NCI-H1417 treated with DMSO at 0.1 percent for 48 hours (cell line): ENCODE results near the gene PC.
"Not testable (repeated sequence)": the region's sequence is repeated elsewhere in the genome, so short reads cannot be mapped to it uniquely, and the experiment has no call there.

Experiments used
- DNase-seq: peaks from one replicate; lab custom pipeline; 2025; lab: John Stamatoyannopoulos, UW

Gene PC

GRCh38 chr11:66840317-66841091 is 117.7 kb downstream of the PC start:
- no peak for DNase-seq

DNA sequence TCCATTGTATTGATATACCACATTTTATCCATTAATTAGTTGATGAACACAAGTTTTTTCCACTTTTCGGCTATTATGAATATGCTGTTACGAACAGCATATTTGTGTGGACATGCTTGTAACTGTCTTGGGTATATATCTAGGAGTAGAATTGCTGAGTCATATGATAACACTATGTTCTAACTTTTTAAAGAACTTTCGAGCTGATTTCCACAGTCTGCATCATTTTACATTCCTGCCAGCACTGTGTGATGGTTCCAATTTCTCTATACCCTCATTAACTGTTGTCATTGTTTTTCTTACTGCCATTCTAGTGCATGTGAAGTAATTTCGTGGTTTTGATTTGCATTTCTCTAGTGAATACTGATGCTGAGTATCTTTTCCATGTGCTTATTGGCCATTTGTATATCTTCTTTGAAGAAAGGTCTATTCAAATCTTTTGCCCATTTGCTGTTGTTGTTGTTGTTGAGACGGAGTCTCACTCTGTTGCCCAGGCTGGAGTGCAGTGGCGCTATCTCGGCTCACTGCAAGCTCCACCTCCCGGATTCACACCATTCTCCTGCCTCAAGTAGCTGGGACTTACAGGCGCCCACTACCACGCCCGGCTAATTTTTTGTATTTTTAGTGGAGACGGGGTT is 122.3 kb downstream of the PC start:
- DNase-seq: no peak

DNA sequence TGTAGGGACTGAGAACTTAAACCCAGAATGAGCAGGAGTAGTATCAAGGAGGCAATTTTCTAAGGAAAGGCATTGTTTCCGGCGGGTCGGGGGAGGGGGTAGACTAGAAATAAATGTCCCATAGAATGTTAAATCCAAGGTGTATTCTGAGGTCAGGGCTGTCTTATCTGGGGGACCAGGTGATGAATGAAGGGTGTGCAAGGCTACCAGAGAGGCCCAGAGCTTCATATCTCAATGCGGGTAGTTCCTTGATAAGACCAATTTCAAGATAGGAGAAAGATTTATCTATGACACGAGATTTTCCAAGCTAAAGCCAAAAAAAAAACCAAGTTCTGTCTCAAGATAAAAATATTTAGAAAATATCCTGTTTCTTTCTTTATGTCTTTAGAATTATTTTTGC is 123.2 kb downstream of the PC start:
- no peak for DNase-seq

- DNase-seq: no peak
Observed at GRCh38 chr11:66834539-66834845, 123.7 kb downstream of the PC start.

DNA sequence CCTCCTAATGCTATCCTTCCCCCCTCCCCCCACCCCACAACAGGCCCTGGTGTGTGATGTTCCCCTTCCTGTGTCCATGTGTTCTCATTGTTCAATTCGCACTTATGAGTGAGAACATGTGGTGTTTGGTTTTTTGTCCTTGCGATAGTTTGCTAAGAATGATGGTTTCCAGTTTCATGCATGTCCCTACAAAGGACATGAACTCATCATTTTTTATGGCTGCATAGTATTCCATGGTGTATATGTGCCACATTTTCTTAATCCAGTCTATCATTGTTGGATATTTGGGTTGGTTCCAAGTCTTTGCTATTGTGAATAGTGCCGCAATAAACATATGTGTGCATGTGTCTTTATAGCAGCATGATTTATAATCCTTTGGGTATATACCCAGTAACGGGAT is 133.6 kb downstream of the PC start:
- DNase-seq: not testable (repeated sequence)

- DNase-seq: no peak
Observed at GRCh38 chr11:66823700-66824099, 134.5 kb downstream of the PC start.

- no peak for DNase-seq
Observed at GRCh38 chr11:66820901-66821300, 137.3 kb downstream of the PC start.

DNA sequence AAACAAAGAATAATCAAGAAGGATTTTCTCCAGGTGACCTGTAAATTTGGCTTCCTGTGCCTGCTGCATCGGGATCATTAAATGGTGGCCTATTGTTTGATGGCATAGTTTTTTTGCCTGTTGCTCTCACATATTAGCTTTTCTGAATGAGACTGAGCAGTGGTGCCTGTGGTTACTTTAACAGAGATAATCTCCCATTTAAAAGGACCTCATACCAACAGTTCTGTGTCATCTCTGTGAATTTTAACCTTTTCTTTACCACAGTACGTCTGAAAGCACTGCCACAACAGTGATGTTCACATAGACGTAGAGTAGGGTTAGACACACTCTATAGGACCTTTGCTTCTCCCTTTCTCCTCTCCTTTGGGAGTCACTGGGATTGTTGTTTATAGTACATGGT is 137.8 kb downstream of the PC start:
- DNase-seq: no peak

DNA sequence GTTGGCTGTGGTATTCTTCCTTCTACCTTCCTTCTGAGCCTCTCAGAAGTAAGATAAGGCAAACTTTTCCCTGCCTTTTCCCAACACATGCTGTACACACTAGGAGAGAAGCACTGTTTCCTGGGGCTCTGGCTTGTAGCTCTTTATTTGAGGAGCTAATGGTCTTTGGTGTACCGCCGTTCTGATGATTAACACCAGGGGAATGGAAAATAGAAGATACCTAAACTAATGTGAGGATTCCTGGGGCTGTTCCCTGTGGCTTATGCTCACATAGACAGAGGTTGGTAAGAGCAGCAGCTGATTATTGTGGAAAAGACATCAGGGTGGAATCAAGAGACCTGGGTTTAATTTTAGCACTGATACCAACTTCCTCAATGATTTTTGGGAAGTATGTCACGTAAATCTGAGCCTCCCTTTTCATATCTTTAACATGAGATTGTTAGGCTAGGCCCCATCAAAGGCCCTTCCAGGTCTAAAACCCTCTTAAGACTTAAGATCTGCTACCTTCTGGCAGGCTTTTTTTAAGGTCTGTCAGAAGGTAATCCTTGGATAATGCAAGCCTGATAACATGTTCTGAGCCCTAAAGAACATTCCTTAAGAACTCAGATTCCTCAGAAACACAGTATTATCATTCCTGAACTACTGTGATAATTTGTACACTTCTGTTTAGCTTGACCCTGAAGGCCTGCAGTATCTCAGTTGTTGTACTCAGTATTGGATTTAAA is 139.8 kb downstream of the PC start:
- DNase-seq: no peak

- DNase-seq: no peak
Observed at GRCh38 chr11:66815646-66816045, 142.5 kb downstream of the PC start.

DNA sequence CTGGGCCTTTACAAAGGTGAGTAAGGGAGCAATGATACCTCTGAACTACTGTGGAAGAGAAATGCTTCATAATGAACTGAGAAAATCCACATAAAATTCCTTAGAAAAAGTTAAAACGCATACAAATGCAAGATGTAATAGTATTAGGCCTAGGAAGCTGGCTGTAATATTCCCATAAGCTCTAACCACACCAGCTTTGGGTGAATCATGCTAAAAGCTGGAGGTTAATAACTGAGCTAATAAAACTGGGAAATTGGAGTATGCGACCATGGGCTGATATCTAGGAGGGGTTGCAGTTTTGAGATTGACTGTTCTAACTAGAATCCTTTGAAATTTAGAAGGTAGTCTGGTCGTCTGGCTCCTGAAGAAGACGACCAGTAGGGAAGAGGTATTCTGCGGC is 143.5 kb downstream of the PC start:
- no peak for DNase-seq

DNA sequence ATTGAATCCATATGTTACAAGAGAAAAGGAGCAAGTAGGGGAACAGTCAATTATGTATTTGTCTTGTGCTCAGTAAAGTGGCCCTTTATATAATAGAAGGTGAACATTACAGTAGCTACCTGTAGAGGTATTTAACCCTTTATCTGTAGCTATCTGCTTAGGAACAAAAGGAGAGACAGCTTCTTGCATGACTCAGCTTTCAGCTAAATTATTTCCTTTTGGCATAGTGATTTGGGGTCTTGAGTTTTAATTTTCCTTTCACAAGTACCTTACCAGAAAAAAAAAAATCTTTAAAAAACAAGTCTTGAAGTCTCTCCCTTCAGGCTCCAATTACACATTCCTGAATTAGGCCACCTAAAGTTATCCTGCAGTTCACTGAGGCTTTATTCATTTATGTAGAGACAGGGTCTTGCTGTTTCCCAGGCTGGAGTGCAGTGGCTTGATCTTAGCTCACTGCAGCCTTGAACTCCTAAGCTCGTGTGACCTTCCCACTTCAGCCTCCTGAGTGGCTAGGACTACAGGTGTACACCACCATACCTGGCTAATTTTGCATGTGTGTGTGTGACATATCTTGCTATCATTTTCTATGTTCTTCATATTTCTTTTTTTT is 147.5 kb downstream of the PC start:
- no peak for DNase-seq

- DNase-seq: no peak
Observed at GRCh38 chr11:66809592-66809991, 148.6 kb downstream of the PC start.

DNA sequence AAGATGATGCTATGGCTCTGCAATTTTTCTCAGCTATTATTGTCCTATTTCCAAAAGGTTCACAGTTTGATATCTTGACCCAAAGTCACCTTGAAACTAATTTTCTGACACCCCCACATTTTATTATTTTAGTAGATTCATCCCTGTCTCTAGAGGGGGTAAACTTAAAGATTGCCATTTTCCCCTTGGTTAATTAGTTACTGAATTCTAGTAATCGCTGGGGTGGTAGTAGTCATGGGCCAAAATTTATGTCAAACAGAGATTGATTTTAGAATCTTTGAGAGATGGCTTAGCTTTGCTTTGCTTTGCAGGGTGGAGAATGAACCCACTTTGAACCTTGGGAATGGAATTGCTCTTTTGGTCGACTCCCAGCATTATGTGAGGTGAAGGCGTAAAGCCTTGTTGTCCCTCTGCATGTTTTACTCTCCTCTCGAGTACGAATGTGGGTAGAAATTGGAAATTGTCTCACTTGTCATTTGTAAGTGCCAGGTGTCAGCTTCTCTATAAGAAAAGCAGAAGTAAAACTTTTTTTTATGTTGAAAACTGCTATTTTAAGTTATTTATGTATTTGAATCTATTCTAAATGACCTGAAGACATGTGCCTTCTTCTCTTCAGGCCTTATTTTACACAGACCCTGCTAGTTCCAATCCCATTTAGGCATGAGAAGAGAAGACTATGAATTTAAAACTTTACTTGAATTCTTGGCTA is 157.3 kb downstream of the PC start:
- DNase-seq: no peak

DNA sequence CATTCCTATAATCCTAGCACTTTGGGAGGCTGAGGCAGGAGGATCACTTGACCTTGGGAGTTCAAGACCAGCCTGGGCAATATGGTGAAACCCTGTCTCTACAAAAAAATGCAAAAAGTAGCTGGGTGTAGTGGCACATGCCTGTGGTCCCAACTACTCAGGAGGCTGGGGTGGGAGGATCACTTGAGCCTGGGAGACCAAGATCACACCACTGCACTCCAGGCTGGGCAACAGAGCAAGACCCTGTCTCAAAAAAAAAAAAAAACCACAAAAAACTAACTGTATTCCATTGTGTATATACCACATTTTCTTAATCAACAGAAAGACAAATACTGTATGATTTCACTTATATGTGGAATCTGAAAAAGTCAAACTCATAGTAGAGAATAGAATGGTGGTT is 158.4 kb downstream of the PC start:
- not testable (repeated sequence) for DNase-seq
